Coronary artery (tissue), 2 donors: Measurements from ENCODE around the gene E2F2.
A peak's percentile ranks its signal among the peaks of the same experiment; 100 is the strongest.

Source experiments
- DNase-seq: peaks from one replicate; pipeline ENCODE4 v3.0.0-alpha.2; 2017; ENCODE audit warnings: low spot score
- H3K27ac ChIP-seq, 2 donors: fragments of 200-600 bp; sonication (generic); one replicate each; pipeline ENCODE4 v1.5.1; 2016 to 2019
- H3K4me3 ChIP-seq: fragments of 200-600 bp; sonication (generic); 2 replicates; pipeline ENCODE4 v1.5.1; 2016; ENCODE audit warnings: mild to moderate bottlenecking, moderate library complexity
- CTCF ChIP-seq: fragments of 200-600 bp; sonication (generic); IDR thresholded peaks from one replicate; pipeline ENCODE4 v1.5.1; 2019; ENCODE audit warnings: antibody characterized with exemption

The E2F2 gene

DNA sequence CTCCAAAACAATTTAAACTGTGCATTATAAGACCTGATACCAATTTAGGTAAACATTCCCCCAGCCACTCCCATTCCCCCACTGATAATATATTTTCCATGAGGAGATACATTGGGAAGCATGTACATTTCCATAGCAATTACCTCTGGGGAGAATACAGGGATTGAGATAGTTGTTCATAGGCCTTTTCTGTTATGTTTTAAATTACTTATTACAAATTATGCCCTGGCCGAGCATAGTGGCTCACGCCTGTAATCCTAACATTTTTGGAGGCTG, 51.4 kb downstream of the E2F2 start:
- Histone ChIP-seq H3K27ac (peak overlapping the region in 1 of 2 donors; percentile 33), H3K4me3 (no peak overlapping the region)
- DNase-seq, result no peak
- no peak for TF ChIP-seq CTCF

- Histone ChIP-seq H3K4me3 (peak overlapping the region; percentile 7), H3K27ac (peak overlapping the region in 1 of 2 donors; percentile 64)
- TF ChIP-seq CTCF, result no peak
- DNase-seq, result peak; percentile 86
These were observed 52.0 kb downstream of the E2F2 start for GRCh38 chr1:23478896-23479665.

- Histone ChIP-seq H3K27ac (no peak overlapping the region), H3K4me3 (no peak overlapping the region)
- no peak for DNase-seq
- no peak for TF ChIP-seq CTCF
These were observed 53.5 kb downstream of the E2F2 start for GRCh38 chr1:23477359-23478144.

- no peak for TF ChIP-seq CTCF
- H3K27ac ChIP-seq, result peak overlapping the region; percentile 40 to 62
- no peak for DNase-seq
- H3K4me3 ChIP-seq, result no peak overlapping the region
These were observed 55.4 kb downstream of the E2F2 start for GRCh38 chr1:23475641-23476040.

- no peak for TF ChIP-seq CTCF
- no peak for DNase-seq
- Histone ChIP-seq H3K4me3 (no peak overlapping the region), H3K27ac (peak overlapping the region; percentile 40 to 62)
These were observed 55.9 kb downstream of the E2F2 start for GRCh38 chr1:23475134-23475628.

- no peak for DNase-seq
- H3K27ac ChIP-seq, result peak overlapping the region in 1 of 2 donors; percentile 40
- H3K4me3 ChIP-seq, result no peak overlapping the region
- TF ChIP-seq CTCF, result no peak
These were observed 57.8 kb downstream of the E2F2 start for GRCh38 chr1:23473037-23473800.
